Type B pancreatic cell (in vitro differentiated cells): Measurements from ENCODE around the gene RCE1. TPM values are rescaled to one million over a fixed set of nuclear protein-coding genes. Genes with fewer than 3 reads are reported as not detected.

Experiments used
- DNase-seq: peaks from one replicate; pipeline ENCODE4 v3.0.0; 2021; ENCODE audit warnings: mixed read lengths; ENCODE audit not compliant: unreplicated experiment; ENCODE audit errors: extremely low spot score
- H3K27ac Mint-ChIP-seq: 2 replicates; pipeline ENCODE4 v1.8.0; 2021; ENCODE audit warnings: mild to moderate bottlenecking, mixed read lengths
- H3K27me3 Mint-ChIP-seq: 2 replicates; pipeline ENCODE4 v1.8.0; 2021; ENCODE audit warnings: mixed read lengths
- H3K36me3 Mint-ChIP-seq: 2 replicates; pipeline ENCODE4 v1.8.0; 2021; ENCODE audit warnings: mixed read lengths
- H3K4me1 Mint-ChIP-seq: one replicate; pipeline ENCODE4 v1.8.0; 2021; ENCODE audit warnings: mixed read lengths; ENCODE audit not compliant: unreplicated experiment
- H3K4me3 Mint-ChIP-seq: 2 replicates; pipeline ENCODE4 v1.8.0; 2021; ENCODE audit warnings: mild to moderate bottlenecking, mixed read lengths
- H3K9me3 Mint-ChIP-seq: 2 replicates; pipeline ENCODE4 v1.8.0; 2021; ENCODE audit warnings: mixed read lengths
- total RNA-seq: library from RNA; stranded (reverse); gene quantifications from 2 replicates; pipeline ENCODE4 v1.2.1, GENCODE V29; 2021; ENCODE audit warnings: low replicate concordance
- TF ChIP-seq, protein P1 (sequence below): fragments of 200-600 bp; sonication (generic); conservative IDR thresholded peaks from 2 replicates; pipeline ENCODE4 v1.5.0; 2021; ENCODE audit warnings: antibody characterized with exemption, mild to moderate bottlenecking

RCE1 gene
- total RNA-seq, 1 donor from 2014 or later: 25.0 TPM

DNA sequence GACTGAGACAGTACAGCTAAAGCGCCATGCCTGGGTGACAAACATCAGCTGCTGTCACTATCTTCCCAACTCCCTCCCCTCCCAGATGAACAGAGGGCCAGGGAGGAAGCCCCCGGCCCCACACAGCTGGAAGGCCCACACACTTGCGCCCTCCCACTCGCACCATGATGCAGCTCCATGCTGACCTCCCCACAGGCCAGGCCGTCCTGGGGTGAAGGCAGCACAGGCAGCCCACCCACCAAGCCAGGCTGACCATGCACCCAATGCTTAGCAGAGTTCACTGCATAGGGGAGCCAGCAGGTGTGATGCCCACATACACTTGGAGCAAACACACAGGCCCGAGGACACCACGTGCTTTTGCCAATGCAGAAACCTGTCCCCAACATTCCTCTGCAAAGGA is 35.8 kb downstream of the RCE1 start:
- H3K9me3 Mint-ChIP-seq: no peaks in the 10 kb centered on the region
- peaks cover 52% of the 10 kb centered on the region for H3K4me1 Mint-ChIP-seq
- no peaks in the 10 kb centered on the region for H3K36me3 Mint-ChIP-seq
- no peak for DNase-seq
- no peak overlapping the region for H3K4me3 Mint-ChIP-seq
- TF ChIP-seq, protein P1, sequence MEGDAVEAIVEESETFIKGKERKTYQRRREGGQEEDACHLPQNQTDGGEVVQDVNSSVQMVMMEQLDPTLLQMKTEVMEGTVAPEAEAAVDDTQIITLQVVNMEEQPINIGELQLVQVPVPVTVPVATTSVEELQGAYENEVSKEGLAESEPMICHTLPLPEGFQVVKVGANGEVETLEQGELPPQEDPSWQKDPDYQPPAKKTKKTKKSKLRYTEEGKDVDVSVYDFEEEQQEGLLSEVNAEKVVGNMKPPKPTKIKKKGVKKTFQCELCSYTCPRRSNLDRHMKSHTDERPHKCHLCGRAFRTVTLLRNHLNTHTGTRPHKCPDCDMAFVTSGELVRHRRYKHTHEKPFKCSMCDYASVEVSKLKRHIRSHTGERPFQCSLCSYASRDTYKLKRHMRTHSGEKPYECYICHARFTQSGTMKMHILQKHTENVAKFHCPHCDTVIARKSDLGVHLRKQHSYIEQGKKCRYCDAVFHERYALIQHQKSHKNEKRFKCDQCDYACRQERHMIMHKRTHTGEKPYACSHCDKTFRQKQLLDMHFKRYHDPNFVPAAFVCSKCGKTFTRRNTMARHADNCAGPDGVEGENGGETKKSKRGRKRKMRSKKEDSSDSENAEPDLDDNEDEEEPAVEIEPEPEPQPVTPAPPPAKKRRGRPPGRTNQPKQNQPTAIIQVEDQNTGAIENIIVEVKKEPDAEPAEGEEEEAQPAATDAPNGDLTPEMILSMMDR: no peak
- H3K27ac Mint-ChIP-seq: no peak overlapping the region
- H3K27me3 Mint-ChIP-seq: peaks cover 3% of the 10 kb centered on the region

DNA sequence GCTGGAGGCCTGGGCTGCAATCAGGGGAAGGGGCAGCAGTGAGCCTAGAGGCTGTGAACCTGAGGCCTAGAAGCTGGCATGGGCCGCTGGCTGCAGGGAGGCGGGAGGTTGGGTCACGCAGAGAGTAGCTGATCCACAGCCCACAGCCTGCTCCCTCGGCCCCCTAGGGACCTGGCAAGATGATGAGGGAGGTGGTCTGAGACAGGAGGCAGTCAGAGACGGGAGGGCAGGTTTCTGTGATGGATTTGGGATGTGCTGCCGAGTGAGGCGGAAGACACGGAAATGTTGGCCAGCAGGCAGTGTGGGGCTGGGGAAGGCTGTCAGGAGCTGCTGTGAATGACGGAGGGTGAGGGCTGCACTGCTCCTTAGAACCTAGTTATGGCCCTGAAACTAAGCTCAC is 36.3 kb downstream of the RCE1 start:
- DNase-seq: no peak
- Mint-ChIP-seq H3K4me1 (peaks cover 47% of the 10 kb centered on the region), H3K9me3 (no peaks in the 10 kb centered on the region), H3K27me3 (peaks cover 3% of the 10 kb centered on the region), H3K36me3 (no peaks in the 10 kb centered on the region), H3K4me3 (no peak overlapping the region), H3K27ac (no peak overlapping the region)
- TF ChIP-seq, protein P1: no peak

DNA sequence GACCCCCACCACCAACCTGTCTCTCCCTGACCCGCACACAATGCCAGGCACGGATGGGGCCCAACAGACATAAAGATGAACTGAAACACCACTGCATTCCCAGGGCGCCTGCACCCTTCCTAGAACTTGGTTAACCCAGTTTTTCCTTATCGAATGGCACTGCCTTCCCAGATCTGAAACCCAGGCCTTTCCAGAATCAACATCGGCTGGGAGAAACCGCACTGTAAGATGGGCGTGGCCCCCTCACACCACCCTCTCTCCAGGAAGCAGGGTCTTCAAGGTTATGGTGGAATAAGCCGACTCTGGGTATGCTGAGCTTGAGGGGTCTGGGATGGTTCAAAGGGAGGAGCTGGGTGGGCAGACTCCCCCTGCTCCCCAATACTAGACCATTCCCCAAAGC is 36.8 kb downstream of the RCE1 start:
- Mint-ChIP-seq H3K4me1 (peaks cover 43% of the 10 kb centered on the region), H3K9me3 (no peaks in the 10 kb centered on the region), H3K27me3 (peaks cover under 1% of the 10 kb centered on the region), H3K36me3 (no peaks in the 10 kb centered on the region), H3K4me3 (no peak overlapping the region), H3K27ac (no peak overlapping the region)
- no peak for DNase-seq
- TF ChIP-seq, protein P1: no peak

DNA sequence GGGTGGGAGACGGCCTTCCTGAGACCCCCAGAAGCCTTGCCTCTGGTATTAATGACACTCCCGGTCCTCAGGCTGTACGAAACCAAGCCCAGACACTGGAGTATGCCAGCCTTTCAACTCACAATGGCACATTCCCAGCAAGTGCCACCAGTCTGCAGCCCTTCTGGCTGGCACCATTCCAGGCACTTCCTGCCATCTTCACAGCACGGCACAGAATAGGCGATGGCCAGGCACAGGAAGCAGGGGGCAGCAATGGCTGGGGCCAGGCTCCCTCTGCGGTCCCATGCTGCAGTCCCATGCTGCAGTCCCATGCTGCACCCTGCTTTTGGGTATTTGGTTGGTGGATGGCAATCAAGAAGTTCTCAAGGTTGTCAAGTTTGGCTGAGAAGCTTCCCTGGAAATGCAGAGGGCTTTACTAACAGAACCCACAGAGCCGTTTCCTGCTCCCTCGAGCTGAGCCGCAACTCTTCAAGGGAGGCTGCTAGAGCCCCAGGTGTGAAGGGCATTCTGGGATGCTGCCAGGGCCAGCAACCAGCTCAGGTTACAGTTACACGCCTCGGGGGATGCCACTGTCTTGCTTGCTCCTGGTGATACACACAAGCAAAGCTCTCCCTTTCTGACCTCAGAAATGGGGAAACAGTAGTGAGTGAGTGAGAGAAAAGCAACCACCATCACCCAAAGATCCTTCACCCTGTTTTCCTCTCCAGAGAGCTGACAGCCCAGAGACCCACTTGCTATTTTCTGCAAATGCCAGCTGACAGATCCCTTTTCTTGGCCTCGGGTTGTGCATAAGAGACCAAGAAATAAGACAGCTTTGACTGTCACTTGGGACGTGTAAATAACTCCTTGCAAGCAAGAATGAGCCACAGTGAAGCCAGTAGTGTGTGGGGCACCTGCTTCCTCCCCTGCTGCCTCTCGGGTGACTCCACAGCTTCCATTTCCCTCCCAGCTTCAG is 37.5 kb downstream of the RCE1 start:
- DNase-seq: no peak
- no peaks in the 10 kb centered on the region for H3K9me3 Mint-ChIP-seq
- H3K27ac Mint-ChIP-seq: no peak overlapping the region
- TF ChIP-seq, protein P1: no peak
- no peaks in the 10 kb centered on the region for H3K36me3 Mint-ChIP-seq
- H3K27me3 Mint-ChIP-seq: no peaks in the 10 kb centered on the region
- H3K4me3 Mint-ChIP-seq: no peak overlapping the region
- peaks cover 40% of the 10 kb centered on the region for H3K4me1 Mint-ChIP-seq

DNA sequence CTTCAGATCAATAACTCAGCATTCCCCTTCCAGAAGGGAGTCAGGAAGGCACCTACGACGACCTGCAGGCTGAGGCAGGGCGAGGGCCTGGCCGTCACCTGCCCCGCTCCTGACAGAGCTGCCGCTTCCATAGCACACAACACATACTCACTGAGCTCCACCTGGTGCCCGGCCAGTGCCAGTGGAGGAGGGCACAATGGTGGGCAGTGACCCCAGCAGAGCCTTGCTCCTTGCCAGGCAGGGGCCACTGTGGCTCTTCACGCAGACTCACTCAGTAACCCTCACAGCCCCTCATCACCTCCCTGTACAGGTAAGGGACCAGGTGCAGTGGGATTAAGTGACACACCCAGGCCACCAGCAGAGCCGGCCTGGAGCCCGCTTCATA is 38.2 kb downstream of the RCE1 start:
- no peaks in the 10 kb centered on the region for H3K27me3 Mint-ChIP-seq
- H3K4me3 Mint-ChIP-seq: no peak overlapping the region
- no peak overlapping the region for H3K27ac Mint-ChIP-seq
- DNase-seq: no peak
- no peaks in the 10 kb centered on the region for H3K36me3 Mint-ChIP-seq
- H3K4me1 Mint-ChIP-seq: peaks cover 38% of the 10 kb centered on the region
- H3K9me3 Mint-ChIP-seq: no peaks in the 10 kb centered on the region
- TF ChIP-seq, protein P1: no peak
